Effector memory CD4-positive, alpha-beta T cell (primary cell): ENCODE results near the gene ADAMTSL1.

Experiments used
- DNase-seq, 3 donors: peaks; one replicate each; pipeline ENCODE4 v3.0.0-alpha.2; 2020
- H3K27ac ChIP-seq: 2 replicates; pipeline ENCODE4 v1.7.0; 2013; ENCODE audit warnings: mild to moderate bottlenecking, low read length, moderate library complexity; ENCODE audit not compliant: insufficient read depth, poor library complexity, severe bottlenecking
- H3K27me3 ChIP-seq: replicated peaks from 2 replicates; pipeline ENCODE4 v1.7.0; 2013; ENCODE audit warnings: mild to moderate bottlenecking, low read length; ENCODE audit not compliant: insufficient read depth, control insufficient read depth, poor library complexity, severe bottlenecking
- H3K36me3 ChIP-seq: 2 replicates; pipeline ENCODE4 v1.7.0; 2013; ENCODE audit warnings: mild to moderate bottlenecking, low read length, moderate library complexity; ENCODE audit not compliant: control insufficient read depth, insufficient read depth
- H3K4me1 ChIP-seq: 2 replicates; pipeline ENCODE4 v1.7.0; 2013; ENCODE audit warnings: low read length, mild to moderate bottlenecking; ENCODE audit not compliant: control insufficient read depth, insufficient read depth, poor library complexity, severe bottlenecking
- H3K4me3 ChIP-seq: 2 replicates; pipeline ENCODE4 v1.7.0; 2013; ENCODE audit warnings: low read length, low read depth, mild to moderate bottlenecking; ENCODE audit not compliant: insufficient read depth, poor library complexity, severe bottlenecking
- H3K9me3 ChIP-seq: 2 replicates; pipeline ENCODE4 v1.7.0; 2013; ENCODE audit warnings: mild to moderate bottlenecking, low read length, moderate library complexity; ENCODE audit not compliant: control insufficient read depth

ADAMTSL1 gene

GRCh38 chr9:18463991-18464390, 10.0 kb upstream of the ADAMTSL1 start:
- no peak for DNase-seq
- no peaks in the 10 kb centered on the region for H3K4me1 ChIP-seq
- no peaks in the 10 kb centered on the region for H3K27me3 ChIP-seq
- H3K9me3 ChIP-seq = no peaks in the 10 kb centered on the region
- no peak overlapping the region for H3K4me3 ChIP-seq
- no peaks in the 10 kb centered on the region for H3K36me3 ChIP-seq
- no peak overlapping the region for H3K27ac ChIP-seq

- Histone ChIP-seq H3K4me1 (no peaks in the 10 kb centered on the region), H3K27ac (no peak overlapping the region), H3K4me3 (no peak overlapping the region), H3K36me3 (no peaks in the 10 kb centered on the region), H3K27me3 (no peaks in the 10 kb centered on the region), H3K9me3 (no peaks in the 10 kb centered on the region)
- no peak for DNase-seq
Observed at GRCh38 chr9:18466101-18466500, 7.9 kb upstream of the ADAMTSL1 start.

GRCh38 chr9:18467696-18468095, 6.3 kb upstream of the ADAMTSL1 start:
- no peak overlapping the region for H3K4me3 ChIP-seq
- no peak overlapping the region for H3K27ac ChIP-seq
- no peaks in the 10 kb centered on the region for H3K9me3 ChIP-seq
- H3K27me3 ChIP-seq = no peaks in the 10 kb centered on the region
- no peaks in the 10 kb centered on the region for H3K36me3 ChIP-seq
- no peak for DNase-seq
- no peaks in the 10 kb centered on the region for H3K4me1 ChIP-seq

- H3K27me3 ChIP-seq = no peaks in the 10 kb centered on the region
- H3K27ac ChIP-seq = no peak overlapping the region
- DNase-seq = no peak
- H3K4me3 ChIP-seq = no peak overlapping the region
- H3K36me3 ChIP-seq = no peaks in the 10 kb centered on the region
- H3K4me1 ChIP-seq = no peaks in the 10 kb centered on the region
- no peaks in the 10 kb centered on the region for H3K9me3 ChIP-seq
Observed at GRCh38 chr9:18472435-18472834, 1.5 kb upstream of the ADAMTSL1 start.

- Histone ChIP-seq H3K9me3 (no peaks in the 10 kb centered on the region), H3K4me1 (no peaks in the 10 kb centered on the region), H3K4me3 (no peak overlapping the region), H3K36me3 (no peaks in the 10 kb centered on the region), H3K27me3 (no peaks in the 10 kb centered on the region), H3K27ac (no peak overlapping the region)
- DNase-seq = no peak
Observed at GRCh38 chr9:18472841-18473251, 1.1 kb upstream of the ADAMTSL1 start.

GRCh38 chr9:18474783-18475182, 830 bp downstream of the ADAMTSL1 start:
- Histone ChIP-seq H3K4me3 (no peak overlapping the region), H3K9me3 (no peaks in the 10 kb centered on the region)

GRCh38 chr9:18477121-18477660, 3.2 kb downstream of the ADAMTSL1 start:
- Histone ChIP-seq H3K36me3 (no peaks in the 10 kb centered on the region), H3K27me3 (no peaks in the 10 kb centered on the region), H3K27ac (no peak overlapping the region), H3K9me3 (no peaks in the 10 kb centered on the region), H3K4me1 (no peaks in the 10 kb centered on the region), H3K4me3 (no peak overlapping the region)
- no peak for DNase-seq

More at GRCh38 chr9:18474783-18475182, 830 bp downstream of the ADAMTSL1 start:
- no peaks in the 10 kb centered on the region for H3K4me1 ChIP-seq
- no peaks in the 10 kb centered on the region for H3K27me3 ChIP-seq
- DNase-seq = no peak
- no peaks in the 10 kb centered on the region for H3K36me3 ChIP-seq
- H3K27ac ChIP-seq = no peak overlapping the region

- Histone ChIP-seq H3K4me3 (no peak overlapping the region), H3K36me3 (no peaks in the 10 kb centered on the region), H3K27ac (no peak overlapping the region), H3K9me3 (no peaks in the 10 kb centered on the region), H3K4me1 (no peaks in the 10 kb centered on the region), H3K27me3 (no peaks in the 10 kb centered on the region)
- no peak for DNase-seq
Observed at GRCh38 chr9:18477719-18478118, 3.8 kb downstream of the ADAMTSL1 start.

GRCh38 chr9:18478501-18479361, 4.8 kb downstream of the ADAMTSL1 start:
- H3K4me3 ChIP-seq = no peak overlapping the region
- no peaks in the 10 kb centered on the region for H3K27me3 ChIP-seq
- no peaks in the 10 kb centered on the region for H3K4me1 ChIP-seq
- no peak for DNase-seq
- H3K27ac ChIP-seq = no peak overlapping the region
- H3K36me3 ChIP-seq = no peaks in the 10 kb centered on the region
- no peaks in the 10 kb centered on the region for H3K9me3 ChIP-seq

GRCh38 chr9:18479405-18479804, 5.5 kb downstream of the ADAMTSL1 start:
- Histone ChIP-seq H3K27me3 (no peaks in the 10 kb centered on the region), H3K4me1 (no peaks in the 10 kb centered on the region), H3K4me3 (no peak overlapping the region), H3K9me3 (no peaks in the 10 kb centered on the region), H3K36me3 (no peaks in the 10 kb centered on the region), H3K27ac (no peak overlapping the region)
- DNase-seq = no peak
